NT2/D1 (cell line): Measurements from ENCODE around the gene PEF1.

Experiments used
- SUZ12 ChIP-seq: IDR thresholded peaks from 2 replicates; pipeline ENCODE4 v1.6.1; 2011; ENCODE audit not compliant: insufficient read length, insufficient read depth; ENCODE audit errors: extremely low read depth
- YY1 ChIP-seq: IDR thresholded peaks from 2 replicates; pipeline ENCODE4 v1.6.1; 2011; ENCODE audit not compliant: insufficient read length, insufficient read depth
- ZNF274 ChIP-seq: IDR thresholded peaks from 2 replicates; pipeline ENCODE4 v1.6.1; 2011; ENCODE audit warnings: mild to moderate bottlenecking, low read depth, low read length

GRCh38 chr1:31658721-31659120 is 14.0 kb upstream of the PEF1 start:
- TF ChIP-seq YY1 (no peak), SUZ12 (no peak), ZNF274 (no peak)
